Upper lobe of left lung (tissue), 6 donors: ENCODE measurements around the gene ICAM1. TPM values are rescaled to one million over a fixed set of nuclear protein-coding genes. Genes with fewer than 3 reads are reported as not detected.

Experiments
- ATAC-seq, 2 donors: fragments of 200-7000 bp; cut with Tn5 transposase; one replicate each; pipeline ENCODE4 v1.9.1; 2022; ENCODE audit warnings: mild to moderate bottlenecking in 2 of 2, moderate library complexity in 2 of 2; ENCODE audit not compliant: low FRiP score in 2 of 2
- DNase-seq, 2 donors: peaks; one replicate each; pipeline ENCODE4 v3.0.0-alpha.2; 2019 to 2020
- H3K27ac ChIP-seq, 4 donors: fragments of 200-600 bp; sonication (generic); one replicate each; pipeline ENCODE4 v1.5.1; 2016 to 2019
- H3K27me3 ChIP-seq, 4 donors: fragments of 200-600 bp; sonication (generic); one replicate each; pipeline ENCODE4 v1.5.1; 2017 to 2019
- H3K36me3 ChIP-seq, 4 donors: fragments of 200-600 bp; sonication (generic); one replicate each; pipeline ENCODE4 v1.5.1; 2016 to 2019
- H3K4me1 ChIP-seq, 4 donors: fragments of 200-600 bp; sonication (generic); one replicate each; pipeline ENCODE4 v1.5.1; 2018 to 2019
- H3K4me3 ChIP-seq, 4 donors: fragments of 200-600 bp; sonication (generic); one replicate each; pipeline ENCODE4 v1.5.1; 2017 to 2019; ENCODE audit warnings: mild to moderate bottlenecking in 2 of 4, moderate library complexity in 1 of 4
- H3K9me3 ChIP-seq, 4 donors: fragments of 200-600 bp; sonication (generic); one replicate each; pipeline ENCODE4 v1.5.1; 2018 to 2019
- EP300 ChIP-seq, 4 donors: sonication (generic); formaldehyde crosslinking; IDR thresholded peaks; one replicate each; pipeline ENCODE4 v1.5.1; 2017; ENCODE audit warnings: antibody characterized with exemption in 4 of 4, control low read depth in 2 of 4
- POLR2A ChIP-seq, 4 donors: fragments of 450-650 bp; IDR thresholded peaks; one replicate each; pipeline ENCODE4 v1.5.1; 2016 to 2017; ENCODE audit warnings: antibody characterized with exemption in 4 of 4, mild to moderate bottlenecking in 2 of 4
- POLR2AphosphoS5 ChIP-seq, 2 donors: sonication (generic); formaldehyde crosslinking; IDR thresholded peaks; one replicate each; pipeline ENCODE4 v1.5.1; 2017; ENCODE audit warnings: antibody characterized with exemption in 2 of 2
- WGBS, 2 donors: methylation state at CpG; one replicate each; pipeline ENCODE4 v1.1.5; 2017 to 2018; 5-methylcytosine and 5-hydroxymethylcytosine counted together
- total RNA-seq, 6 donors: library from RNA; depleted of rRNA in 4 of 6; stranded (reverse); fragments of >200 nt in 4 of 6; gene quantifications; one replicate each; pipeline versions ENCODE4 v1.1.0 to v1.2.1, GENCODE V29; 2016 to 2021
- TF ChIP-seq, protein P1 (sequence below), 6 experiments: fragments of 450-650 bp in 4 of 6; fragments of 200-600 bp in 2 of 6; sonication (generic) in 2 of 6; IDR thresholded peaks; one replicate each; pipeline ENCODE4 v1.5.1; 2016 to 2019; ENCODE audit warnings: antibody characterized with exemption in 6 of 6
- donor health status: DM: no; HTN: no; CAD: no; lungs with moderate emphysema.
- donor health status: DM: no; HTN: yes; CAD: no; lungs with severe emphysema.

ICAM1 gene
- total RNA-seq, 6 donors from 2014 or later: 190 to 791 (median 356) TPM

DNA sequence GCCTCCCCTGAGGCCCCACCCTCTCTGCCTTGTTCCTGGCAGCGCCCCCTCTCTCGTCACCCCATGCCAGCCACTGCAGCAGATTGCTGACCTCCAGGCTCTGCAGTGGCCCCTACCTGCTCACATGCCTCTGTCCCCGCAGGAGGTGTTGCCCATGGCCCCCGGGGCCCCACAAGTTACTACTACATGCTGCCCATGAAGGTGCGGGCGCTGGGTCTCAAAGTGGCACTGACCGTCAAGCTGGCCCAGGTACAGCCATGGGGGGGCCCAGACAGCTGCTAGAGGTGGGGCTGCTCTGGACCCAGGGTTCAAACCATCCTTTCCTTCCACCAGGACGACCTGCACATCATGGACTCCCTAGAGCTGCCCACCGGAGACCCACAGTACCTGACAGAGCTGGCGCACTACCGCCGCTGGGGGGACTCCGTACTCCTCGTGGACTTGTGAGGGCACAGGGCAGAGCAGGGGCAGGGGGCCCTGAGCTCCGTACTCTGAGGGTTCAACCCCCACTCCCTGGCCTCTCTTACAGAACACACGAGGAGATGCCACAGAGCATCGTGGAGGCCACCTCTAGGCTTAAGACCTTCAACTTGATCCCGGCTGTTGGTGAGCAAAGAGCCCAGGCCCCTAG, 12.7 kb upstream of the ICAM1 start:
- Histone ChIP-seq H3K4me3 (no peak overlapping the region), H3K27ac (peak overlapping the region in 1 of 4 donors; percentile 9), H3K27me3 (no peaks in the 10 kb centered on the region), H3K36me3 (peaks cover 10 to 50% (median 44%) of the 10 kb centered on the region in 4 donors), H3K9me3 (no peaks in the 10 kb centered on the region), H3K4me1 (peaks cover 9 to 29% (median 14%) of the 10 kb centered on the region in 4 donors)
- 95 to 96% methylated on average over 12 to 18 of the region's 18 CpGs for WGBS, 2 donors
- ATAC-seq (no peak), DNase-seq (peak in 1 of 2 donors; percentile 53)
- TF ChIP-seq POLR2AphosphoS5 (IDR thresholded peaks at IDR 0.05): no peak
- no peak for TF ChIP-seq EP300 (IDR thresholded peaks at IDR 0.05)
- TF ChIP-seq POLR2A (IDR thresholded peaks at IDR 0.05): no peak
- TF ChIP-seq, protein P1, sequence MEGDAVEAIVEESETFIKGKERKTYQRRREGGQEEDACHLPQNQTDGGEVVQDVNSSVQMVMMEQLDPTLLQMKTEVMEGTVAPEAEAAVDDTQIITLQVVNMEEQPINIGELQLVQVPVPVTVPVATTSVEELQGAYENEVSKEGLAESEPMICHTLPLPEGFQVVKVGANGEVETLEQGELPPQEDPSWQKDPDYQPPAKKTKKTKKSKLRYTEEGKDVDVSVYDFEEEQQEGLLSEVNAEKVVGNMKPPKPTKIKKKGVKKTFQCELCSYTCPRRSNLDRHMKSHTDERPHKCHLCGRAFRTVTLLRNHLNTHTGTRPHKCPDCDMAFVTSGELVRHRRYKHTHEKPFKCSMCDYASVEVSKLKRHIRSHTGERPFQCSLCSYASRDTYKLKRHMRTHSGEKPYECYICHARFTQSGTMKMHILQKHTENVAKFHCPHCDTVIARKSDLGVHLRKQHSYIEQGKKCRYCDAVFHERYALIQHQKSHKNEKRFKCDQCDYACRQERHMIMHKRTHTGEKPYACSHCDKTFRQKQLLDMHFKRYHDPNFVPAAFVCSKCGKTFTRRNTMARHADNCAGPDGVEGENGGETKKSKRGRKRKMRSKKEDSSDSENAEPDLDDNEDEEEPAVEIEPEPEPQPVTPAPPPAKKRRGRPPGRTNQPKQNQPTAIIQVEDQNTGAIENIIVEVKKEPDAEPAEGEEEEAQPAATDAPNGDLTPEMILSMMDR (IDR thresholded peaks at IDR 0.05): no peak

DNA sequence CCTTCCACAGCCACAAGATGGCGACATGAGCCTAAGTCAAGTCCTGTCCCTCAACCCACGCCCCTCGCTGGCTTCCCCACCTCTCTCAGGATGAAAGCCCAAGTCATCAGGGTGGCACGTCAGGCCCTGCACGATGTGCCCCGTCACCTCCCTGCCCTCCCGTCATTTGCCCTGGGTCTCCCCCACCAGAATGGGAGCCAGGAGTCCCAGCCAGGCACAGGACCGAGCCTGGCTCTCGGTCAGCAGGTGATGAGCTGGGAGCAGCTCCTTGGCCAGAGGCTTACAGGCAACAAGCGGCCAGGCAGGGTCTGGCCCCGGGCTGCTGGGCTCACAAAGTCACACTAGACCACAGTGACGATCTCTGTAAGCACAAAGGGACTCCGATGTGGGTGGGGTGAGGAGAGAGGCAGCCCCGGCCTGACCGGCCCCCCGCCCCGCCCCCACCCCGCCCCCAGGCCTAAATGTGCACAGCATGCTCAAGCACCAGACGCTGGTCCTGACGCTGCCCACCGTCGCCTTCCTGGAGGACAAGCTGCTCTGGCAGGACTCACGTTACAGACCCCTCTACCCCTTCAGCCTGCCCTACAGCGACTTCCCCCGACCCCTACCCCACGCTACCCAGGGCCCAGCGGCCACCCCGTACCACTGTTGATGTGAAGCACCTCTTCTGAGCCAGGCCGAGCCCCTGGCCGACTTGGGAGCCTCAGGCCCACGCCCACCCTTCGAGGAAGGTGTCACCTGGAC, 11.6 kb upstream of the ICAM1 start:
- DNase-seq (peak; percentile 81 to 94), ATAC-seq (peak; percentile 82 to 87)
- Histone ChIP-seq H3K4me1 (peaks cover 9 to 26% (median 14%) of the 10 kb centered on the region in 4 donors), H3K4me3 (peak overlapping the region in 2 of 4 donors; percentile 7 to 28), H3K36me3 (peaks cover 10 to 45% (median 38%) of the 10 kb centered on the region in 4 donors), H3K9me3 (no peaks in the 10 kb centered on the region), H3K27me3 (no peaks in the 10 kb centered on the region), H3K27ac (peak overlapping the region; percentile 54 to 84 (median 82))
- 40 to 45% methylated on average over 20 to 24 of the region's 32 CpGs for WGBS, 2 donors
- TF ChIP-seq POLR2AphosphoS5 (IDR thresholded peaks at IDR 0.05) (no peak), EP300 (IDR thresholded peaks at IDR 0.05) (no peak), POLR2A (IDR thresholded peaks at IDR 0.05) (peak in 1 of 4 donors; percentile 19)
- TF ChIP-seq, protein P1 (IDR thresholded peaks at IDR 0.05): peak; percentile 64 to 83 (median 76)

DNA sequence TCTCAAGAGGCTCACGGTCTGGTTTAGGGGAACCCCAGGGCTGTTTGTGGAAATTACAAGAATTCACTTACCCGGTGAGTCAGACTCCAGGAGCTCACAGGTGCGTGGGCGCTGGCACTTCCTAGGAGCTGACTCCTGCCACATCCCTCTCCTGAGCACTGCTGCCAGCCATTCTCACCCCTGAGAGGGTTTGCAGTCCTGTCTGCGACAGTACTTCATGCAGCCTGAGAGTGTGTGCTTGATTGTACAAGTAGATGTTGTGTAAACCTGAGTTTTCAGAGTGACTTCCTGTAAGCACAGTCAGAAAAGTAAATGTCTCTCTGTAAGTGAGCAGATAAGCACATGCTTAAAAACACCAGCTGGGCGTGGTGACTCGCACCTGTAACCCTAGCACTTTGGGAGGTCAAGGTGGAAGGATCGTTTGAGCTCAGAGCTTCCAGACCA, 10.8 kb upstream of the ICAM1 start:
- Histone ChIP-seq H3K4me1 (peaks cover 9 to 26% (median 15%) of the 10 kb centered on the region in 4 donors), H3K4me3 (peak overlapping the region in 1 of 4 donors; percentile 28), H3K27ac (peak overlapping the region; percentile 54 to 84 (median 77)), H3K9me3 (no peaks in the 10 kb centered on the region), H3K36me3 (peaks cover 10 to 37% (median 30%) of the 10 kb centered on the region in 4 donors), H3K27me3 (no peaks in the 10 kb centered on the region)
- DNase-seq: peak in 1 of 2 donors; percentile 94
- ATAC-seq: peak; percentile 72 to 93
- TF ChIP-seq EP300 (IDR thresholded peaks at IDR 0.05) (peak; percentile 53 to 99 (median 57)), POLR2AphosphoS5 (IDR thresholded peaks at IDR 0.05) (peak; percentile 73 to 76), POLR2A (IDR thresholded peaks at IDR 0.05) (peak in 1 of 4 donors; percentile 40)
- TF ChIP-seq, protein P1 (IDR thresholded peaks at IDR 0.05): peak in 1 of 6 experiments; percentile 10
- WGBS, 2 donors: 52 to 59% methylated on average over 8 of the region's 8 CpGs

DNA sequence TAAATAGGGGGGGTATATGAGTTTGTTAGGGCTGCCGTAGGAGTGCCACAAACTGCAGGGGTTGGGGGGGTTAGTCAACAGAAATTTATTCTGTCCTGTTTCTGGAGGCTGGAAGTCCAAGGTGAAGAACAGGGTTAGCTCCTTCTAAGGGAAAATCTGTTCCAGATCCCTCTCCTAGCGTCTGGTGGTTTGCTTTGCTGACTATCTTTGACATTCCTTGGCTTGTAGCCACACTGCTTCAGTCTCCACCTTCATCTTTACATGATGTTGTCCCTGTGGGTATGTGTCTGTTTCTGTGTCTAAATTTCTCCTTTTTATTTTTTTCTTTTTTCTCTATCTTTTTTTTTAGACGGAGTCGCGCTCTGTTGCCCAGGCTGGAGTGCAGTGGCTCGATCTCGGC, 8.1 kb upstream of the ICAM1 start:
- Histone ChIP-seq H3K4me3 (no peak overlapping the region), H3K4me1 (peaks cover 11 to 35% (median 27%) of the 10 kb centered on the region in 4 donors), H3K27me3 (no peaks in the 10 kb centered on the region), H3K27ac (no peak overlapping the region), H3K36me3 (peaks cover 6 to 14% (median 10%) of the 10 kb centered on the region in 4 donors), H3K9me3 (no peaks in the 10 kb centered on the region)
- no peak for ATAC-seq
- DNase-seq: no peak
- WGBS, 2 donors: 75 to 84% methylated on average over 7 of the region's 7 CpGs
- TF ChIP-seq, protein P1 (IDR thresholded peaks at IDR 0.05): no peak
- no peak for TF ChIP-seq POLR2A (IDR thresholded peaks at IDR 0.05)
- no peak for TF ChIP-seq POLR2AphosphoS5 (IDR thresholded peaks at IDR 0.05)
- no peak for TF ChIP-seq EP300 (IDR thresholded peaks at IDR 0.05)
